DND-41 (cell line): ENCODE data around the gene COG2.

Experiments used
- ATAC-seq: fragments of 200-7000 bp; cut with Tn5 transposase; 3 replicates; pipeline ENCODE4 v1.9.1; 2021; ENCODE audit warnings: low read depth; ENCODE audit not compliant: insufficient read depth
- DNase-seq: peaks from one replicate; pipeline ENCODE4 v3.0.0-alpha.2; 2020
- H2AFZ ChIP-seq: 2 replicates; pipeline ENCODE4 v1.6.0; 2012; ENCODE audit warnings: low read depth, low read length
- H3K27ac ChIP-seq: 2 replicates; pipeline ENCODE4 v1.5.1; 2012; ENCODE audit warnings: low read length, inconsistent platforms
- H3K27me3 ChIP-seq: fragments of 200-600 bp; sonication (generic); 2 replicates; pipeline ENCODE4 v1.6.0; 2012; ENCODE audit warnings: low read length, mild to moderate bottlenecking, inconsistent platforms; ENCODE audit not compliant: insufficient read depth, poor library complexity
- H3K36me3 ChIP-seq: 2 replicates; pipeline ENCODE4 v1.5.1; 2012; ENCODE audit warnings: low read length, inconsistent platforms; ENCODE audit not compliant: insufficient read depth
- H3K4me1 ChIP-seq: 2 replicates; pipeline ENCODE4 v1.5.1; 2012; ENCODE audit warnings: mild to moderate bottlenecking, low read length; ENCODE audit not compliant: insufficient read depth
- H3K4me2 ChIP-seq: 2 replicates; pipeline ENCODE4 v1.6.0; 2012; ENCODE audit warnings: mild to moderate bottlenecking, moderate library complexity, low read length, inconsistent platforms; ENCODE audit not compliant: insufficient read depth
- H3K4me3 ChIP-seq, 2 experiments: fragments of 200-600 bp in 1 of 2; shearing (Covaris generic) in 1 of 2; 2 replicates each; pipeline ENCODE4 v1.5.1; 2012 to 2016; ENCODE audit warnings: inconsistent platforms in 2 of 2, low read length in 2 of 2, mild to moderate bottlenecking in 2 of 2, low read depth in 1 of 2, moderate library complexity in 1 of 2
- H3K79me2 ChIP-seq: 2 replicates; pipeline ENCODE4 v1.6.0; 2012; ENCODE audit warnings: low read length, inconsistent platforms; ENCODE audit not compliant: insufficient read depth
- H3K9ac ChIP-seq: 2 replicates; pipeline ENCODE4 v1.6.0; 2012; ENCODE audit warnings: low read depth, mild to moderate bottlenecking, inconsistent platforms, low read length, moderate library complexity
- H3K9me3 ChIP-seq: 2 replicates; pipeline ENCODE4 v1.5.1; 2012; ENCODE audit warnings: low read length, moderate library complexity, mild to moderate bottlenecking, inconsistent platforms; ENCODE audit not compliant: insufficient read depth, severe bottlenecking
- H4K20me1 ChIP-seq: 2 replicates; pipeline ENCODE4 v1.6.0; 2012; ENCODE audit warnings: low read length; ENCODE audit not compliant: insufficient read depth
- EZH2 ChIP-seq: IDR thresholded peaks from 3 replicates; pipeline ENCODE4 v1.6.1; 2012; ENCODE audit warnings: borderline replicate concordance, low read depth, mild to moderate bottlenecking, moderate library complexity, low read length, inconsistent platforms; ENCODE audit not compliant: severe bottlenecking
- TF ChIP-seq, protein P1 (sequence below): IDR thresholded peaks from 2 replicates; pipeline ENCODE4 v1.5.1; 2012; ENCODE audit warnings: borderline replicate concordance, low read length, moderate library complexity, mild to moderate bottlenecking; ENCODE audit not compliant: poor library complexity, severe bottlenecking; ENCODE audit errors: extremely low read depth

COG2 gene

DNA sequence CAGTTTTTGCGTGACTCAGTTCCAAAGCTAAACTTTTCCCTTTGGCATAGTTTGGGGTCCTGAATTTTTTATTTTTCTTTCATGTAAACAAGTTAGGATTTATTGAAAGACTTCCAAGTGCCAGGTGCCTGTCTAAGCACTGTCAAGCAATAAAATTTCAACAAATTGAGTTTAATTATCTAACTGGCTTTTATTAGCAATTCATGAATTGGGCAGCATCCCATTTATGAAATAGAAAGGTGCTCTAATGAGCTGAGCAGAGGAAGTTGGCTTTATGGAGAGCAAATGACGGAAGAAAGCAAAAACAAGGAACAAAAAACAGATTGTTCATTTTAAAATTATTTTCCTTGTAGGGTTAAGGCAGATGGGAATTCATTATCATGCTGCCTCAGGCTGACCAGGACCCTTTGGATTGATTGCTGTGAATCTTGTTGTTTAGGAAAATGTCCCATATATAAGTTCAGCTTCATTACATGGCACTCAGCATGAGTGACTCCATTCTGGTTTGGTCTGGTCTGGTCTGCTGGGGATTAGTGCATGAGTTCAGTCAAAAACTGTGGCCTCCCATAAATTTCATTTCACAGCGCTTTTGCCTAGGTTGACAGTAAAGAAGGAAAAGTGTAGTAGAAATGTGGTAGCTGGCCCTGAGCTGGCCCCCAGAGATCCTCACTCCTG, 21.5 kb upstream of the COG2 start:
- Histone ChIP-seq H2AFZ (no peak overlapping the region), H3K4me3 (no peak overlapping the region), H3K27me3 (peaks cover 9% of the 10 kb centered on the region), H3K4me2 (no peak overlapping the region), H4K20me1 (no peaks in the 10 kb centered on the region), H3K4me1 (no peaks in the 10 kb centered on the region), H3K27ac (no peak overlapping the region), H3K36me3 (no peaks in the 10 kb centered on the region), H3K79me2 (no peaks in the 10 kb centered on the region), H3K9ac (no peak overlapping the region), H3K9me3 (no peaks in the 10 kb centered on the region)
- TF ChIP-seq EZH2, result no peak
- TF ChIP-seq, protein P1, sequence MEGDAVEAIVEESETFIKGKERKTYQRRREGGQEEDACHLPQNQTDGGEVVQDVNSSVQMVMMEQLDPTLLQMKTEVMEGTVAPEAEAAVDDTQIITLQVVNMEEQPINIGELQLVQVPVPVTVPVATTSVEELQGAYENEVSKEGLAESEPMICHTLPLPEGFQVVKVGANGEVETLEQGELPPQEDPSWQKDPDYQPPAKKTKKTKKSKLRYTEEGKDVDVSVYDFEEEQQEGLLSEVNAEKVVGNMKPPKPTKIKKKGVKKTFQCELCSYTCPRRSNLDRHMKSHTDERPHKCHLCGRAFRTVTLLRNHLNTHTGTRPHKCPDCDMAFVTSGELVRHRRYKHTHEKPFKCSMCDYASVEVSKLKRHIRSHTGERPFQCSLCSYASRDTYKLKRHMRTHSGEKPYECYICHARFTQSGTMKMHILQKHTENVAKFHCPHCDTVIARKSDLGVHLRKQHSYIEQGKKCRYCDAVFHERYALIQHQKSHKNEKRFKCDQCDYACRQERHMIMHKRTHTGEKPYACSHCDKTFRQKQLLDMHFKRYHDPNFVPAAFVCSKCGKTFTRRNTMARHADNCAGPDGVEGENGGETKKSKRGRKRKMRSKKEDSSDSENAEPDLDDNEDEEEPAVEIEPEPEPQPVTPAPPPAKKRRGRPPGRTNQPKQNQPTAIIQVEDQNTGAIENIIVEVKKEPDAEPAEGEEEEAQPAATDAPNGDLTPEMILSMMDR, result no peak
- DNase-seq, result no peak
- no peak for ATAC-seq

DNA sequence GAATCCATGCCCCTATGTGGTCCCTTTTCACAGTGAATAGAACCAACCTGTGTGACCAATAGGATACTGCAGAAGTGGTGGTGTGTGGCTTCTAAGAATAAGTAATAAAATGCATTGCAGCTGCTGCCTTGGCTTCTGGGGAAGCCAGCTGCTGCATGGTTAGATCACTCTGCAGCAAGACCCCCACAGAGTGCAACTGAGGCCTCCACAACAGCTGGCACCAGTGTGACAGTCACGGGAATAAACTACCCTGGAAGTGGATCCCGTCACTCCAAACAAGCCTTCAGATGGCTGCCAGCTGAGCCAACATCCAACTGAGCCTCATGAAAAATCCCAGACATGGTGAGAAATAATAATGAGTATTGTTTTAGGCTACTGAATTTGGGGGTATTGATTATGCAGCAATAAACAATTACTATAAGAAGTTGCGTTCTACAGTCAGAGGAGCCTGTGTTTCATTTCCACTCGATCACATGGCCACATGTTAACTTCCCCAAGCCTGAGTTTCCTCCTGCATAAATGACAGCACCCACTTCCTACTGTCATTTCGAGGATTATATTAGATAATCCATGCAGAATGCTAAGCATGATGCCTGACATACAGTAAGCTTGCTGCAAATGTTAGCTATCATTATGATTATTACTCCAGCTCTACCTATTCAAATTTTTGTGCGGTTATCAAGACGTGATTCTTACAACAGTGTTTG, 20.8 kb upstream of the COG2 start:
- no peaks in the 10 kb centered on the region for H3K79me2 ChIP-seq
- no peaks in the 10 kb centered on the region for H3K9me3 ChIP-seq
- no peaks in the 10 kb centered on the region for H3K4me1 ChIP-seq
- no peak overlapping the region for H3K4me2 ChIP-seq
- no peak overlapping the region for H3K27ac ChIP-seq
- no peak overlapping the region for H2AFZ ChIP-seq
- DNase-seq (no peak), ATAC-seq (no peak)
- no peak overlapping the region for H3K9ac ChIP-seq
- H4K20me1 ChIP-seq, result no peaks in the 10 kb centered on the region
- H3K36me3 ChIP-seq, result no peaks in the 10 kb centered on the region
- H3K27me3 ChIP-seq, result peaks cover 9% of the 10 kb centered on the region
- no peak for TF ChIP-seq EZH2
- TF ChIP-seq, protein P1, result no peak
- H3K4me3 ChIP-seq, result no peak overlapping the region

DNA sequence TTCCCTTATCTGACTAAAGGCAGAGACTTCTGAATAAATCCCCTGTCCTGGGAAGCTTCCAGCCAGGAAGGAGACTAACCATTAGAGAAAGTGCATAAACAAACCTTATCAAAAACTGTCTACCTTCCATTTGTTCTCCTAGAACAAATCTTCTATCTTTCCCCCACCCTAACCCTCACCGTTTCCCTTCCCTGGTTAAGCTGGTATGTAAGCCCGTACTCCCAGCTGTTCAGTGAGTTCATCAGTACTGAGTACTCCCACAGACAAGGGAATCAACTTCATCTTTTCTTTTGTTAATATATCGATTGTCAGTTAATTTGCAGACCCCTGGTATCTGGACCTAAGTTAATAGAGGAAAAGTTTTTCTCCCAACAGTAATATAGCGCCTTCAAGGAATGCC, 20.1 kb upstream of the COG2 start:
- peaks cover 9% of the 10 kb centered on the region for H3K27me3 ChIP-seq
- no peaks in the 10 kb centered on the region for H3K4me1 ChIP-seq
- H3K9me3 ChIP-seq, result no peaks in the 10 kb centered on the region
- no peak overlapping the region for H3K27ac ChIP-seq
- DNase-seq, result no peak
- ATAC-seq, result no peak
- H4K20me1 ChIP-seq, result no peaks in the 10 kb centered on the region
- H3K36me3 ChIP-seq, result no peaks in the 10 kb centered on the region
- H3K79me2 ChIP-seq, result no peaks in the 10 kb centered on the region
- H3K4me3 ChIP-seq, result no peak overlapping the region
- no peak overlapping the region for H2AFZ ChIP-seq
- no peak for TF ChIP-seq EZH2
- TF ChIP-seq, protein P1, result no peak
- no peak overlapping the region for H3K4me2 ChIP-seq
- H3K9ac ChIP-seq, result no peak overlapping the region
